Activated CD8-positive, alpha-beta memory T cell treated with anti-CD3 and anti-CD28 coated beads, Interleukin-2, amount 50 U/mL, for 24 hours (primary cell): ENCODE data around the gene MICAL1.
"Not testable (repeated sequence)": the region's sequence is repeated elsewhere in the genome, so short reads cannot be mapped to it uniquely, and the experiment has no call there.

Experiments used
- DNase-seq: peaks from one replicate; pipeline ENCODE4 v3.0.0-alpha.2; 2020; ENCODE audit errors: extremely low read depth

Gene MICAL1

DNA sequence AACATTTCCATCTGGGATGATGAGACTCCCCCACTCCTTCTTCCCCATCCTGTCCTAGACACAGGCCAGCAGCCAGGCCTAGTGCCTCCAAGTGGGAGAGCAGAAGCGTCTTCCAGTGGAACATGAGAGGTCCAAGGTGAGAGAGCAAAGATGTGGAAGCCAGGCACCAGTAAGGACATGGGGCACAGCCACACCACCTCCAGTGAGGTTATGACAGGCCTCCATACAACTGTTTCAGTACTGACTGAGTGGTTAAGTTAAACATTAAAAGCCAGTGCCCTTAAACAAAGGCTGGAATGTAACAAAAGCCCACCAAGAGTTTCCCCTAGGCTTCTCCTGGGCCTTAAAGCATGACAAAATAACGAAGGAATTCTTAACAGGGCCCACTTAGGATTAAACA, 22.2 kb upstream of the MICAL1 start:
- no peak for DNase-seq

DNA sequence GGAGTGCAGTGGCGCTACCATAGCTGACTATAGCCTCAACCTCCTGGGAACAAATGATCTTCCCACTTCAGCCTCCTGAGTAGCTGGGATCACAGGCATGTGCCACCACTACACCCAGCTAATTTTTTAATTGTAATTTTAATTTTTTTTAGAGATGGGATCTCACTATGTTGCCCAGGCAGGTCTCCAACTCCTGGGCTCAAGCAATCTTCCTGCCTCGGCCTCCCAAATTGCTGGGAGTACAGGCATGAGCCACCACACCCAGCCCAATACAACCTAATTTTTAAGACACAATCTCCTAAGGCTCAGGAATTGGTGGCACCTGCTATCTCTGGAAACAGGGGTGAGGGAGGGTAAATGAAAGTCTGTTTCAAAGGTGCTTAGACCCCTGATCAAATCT, 21.6 kb upstream of the MICAL1 start:
- no peak for DNase-seq

DNA sequence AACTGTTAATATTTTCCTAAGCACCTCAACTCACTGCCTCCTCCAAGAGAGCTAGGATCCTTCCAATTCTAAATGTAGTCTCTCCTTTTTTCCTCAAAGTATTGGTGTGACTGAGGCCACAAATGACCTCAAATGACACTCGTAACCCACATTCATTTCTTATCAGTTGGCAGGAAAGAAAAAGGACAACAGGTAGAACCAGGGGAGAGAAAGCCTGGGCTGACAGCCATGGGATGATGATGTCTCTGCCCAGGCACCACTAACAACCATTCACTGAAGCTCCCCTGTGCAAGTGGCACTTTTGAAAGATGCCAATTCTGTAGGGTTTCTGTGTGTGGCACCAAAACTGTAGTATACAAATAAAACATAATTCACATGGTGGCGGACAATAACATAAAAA, 20.1 kb upstream of the MICAL1 start:
- no peak for DNase-seq

DNA sequence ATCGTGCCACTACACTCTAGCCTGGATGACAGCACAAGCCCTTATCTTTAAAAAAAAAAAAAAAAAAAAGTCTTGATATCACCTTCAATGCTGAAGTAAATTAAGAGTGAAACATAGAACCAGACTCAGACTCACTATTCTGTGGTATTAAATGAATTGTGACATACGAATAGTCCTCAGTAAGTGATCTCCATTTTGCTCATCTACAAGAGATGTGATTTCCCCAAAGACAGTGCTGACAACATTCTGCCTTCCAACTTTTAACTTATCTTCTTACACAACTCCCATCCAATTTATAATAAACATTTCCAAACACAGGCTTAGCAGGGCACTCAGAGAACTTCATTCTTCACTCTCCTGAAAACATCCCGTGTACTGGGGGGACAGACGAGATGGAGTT, 19.4 kb upstream of the MICAL1 start:
- DNase-seq, result no peak

DNA sequence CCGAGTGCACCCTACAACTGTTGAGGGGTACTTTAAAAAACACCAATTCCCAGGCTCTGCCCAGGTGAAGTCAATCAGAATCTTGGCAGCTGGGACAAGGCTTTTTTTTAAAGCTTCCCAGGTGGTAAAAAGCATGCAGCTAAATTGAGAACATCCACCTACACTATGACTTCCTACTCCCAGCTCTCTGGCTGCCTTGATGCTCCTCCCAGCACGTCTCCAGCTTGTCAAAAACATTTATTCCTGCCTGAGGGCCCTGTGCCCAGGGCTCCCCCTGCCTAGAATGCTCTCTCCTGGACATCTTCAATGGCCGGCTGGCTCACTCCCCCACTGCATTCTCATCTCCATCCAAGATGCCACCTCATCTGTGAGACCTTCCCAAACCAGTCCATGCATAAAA, 17.5 kb upstream of the MICAL1 start:
- no peak for DNase-seq

DNA sequence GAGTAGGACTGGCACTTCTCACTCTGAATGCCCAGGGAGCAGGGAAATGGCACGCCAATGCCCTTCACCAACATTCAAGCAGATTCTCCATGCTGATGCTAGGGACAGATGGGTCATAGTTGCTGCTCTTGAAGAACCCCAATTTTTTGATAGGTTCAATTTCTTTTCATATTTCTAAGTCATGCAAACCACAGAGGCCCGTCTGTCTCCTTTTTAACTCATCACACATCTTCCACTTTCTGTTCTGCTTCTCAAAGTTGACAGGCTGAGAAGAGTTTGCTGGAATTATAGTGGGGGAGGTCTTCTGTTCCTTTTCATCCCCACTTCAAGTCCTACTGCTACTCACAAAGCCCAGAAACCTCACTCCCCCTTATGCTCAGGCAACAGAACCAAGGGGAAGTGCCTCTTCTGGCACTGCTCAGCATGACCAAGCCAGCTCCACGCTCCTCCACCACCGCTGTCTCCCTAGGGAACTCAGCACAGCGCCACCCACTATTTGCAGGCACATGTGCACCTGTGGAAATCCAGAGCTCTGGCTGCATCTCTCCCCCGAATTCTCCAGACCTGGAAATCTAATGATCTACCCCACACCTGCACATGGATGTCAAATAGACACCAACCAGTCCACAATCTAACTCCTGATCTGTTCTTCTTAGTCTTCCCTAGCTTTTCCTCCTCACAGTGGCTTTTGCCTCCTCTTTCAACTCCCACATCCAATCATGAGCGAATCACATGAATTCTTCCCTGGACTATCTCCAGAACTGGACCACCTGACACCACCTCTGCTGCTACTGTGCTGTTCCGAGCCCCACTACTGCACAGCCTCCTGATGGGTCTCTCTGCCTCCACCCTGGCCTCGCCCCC, 16.8 kb upstream of the MICAL1 start:
- no peak for DNase-seq

DNA sequence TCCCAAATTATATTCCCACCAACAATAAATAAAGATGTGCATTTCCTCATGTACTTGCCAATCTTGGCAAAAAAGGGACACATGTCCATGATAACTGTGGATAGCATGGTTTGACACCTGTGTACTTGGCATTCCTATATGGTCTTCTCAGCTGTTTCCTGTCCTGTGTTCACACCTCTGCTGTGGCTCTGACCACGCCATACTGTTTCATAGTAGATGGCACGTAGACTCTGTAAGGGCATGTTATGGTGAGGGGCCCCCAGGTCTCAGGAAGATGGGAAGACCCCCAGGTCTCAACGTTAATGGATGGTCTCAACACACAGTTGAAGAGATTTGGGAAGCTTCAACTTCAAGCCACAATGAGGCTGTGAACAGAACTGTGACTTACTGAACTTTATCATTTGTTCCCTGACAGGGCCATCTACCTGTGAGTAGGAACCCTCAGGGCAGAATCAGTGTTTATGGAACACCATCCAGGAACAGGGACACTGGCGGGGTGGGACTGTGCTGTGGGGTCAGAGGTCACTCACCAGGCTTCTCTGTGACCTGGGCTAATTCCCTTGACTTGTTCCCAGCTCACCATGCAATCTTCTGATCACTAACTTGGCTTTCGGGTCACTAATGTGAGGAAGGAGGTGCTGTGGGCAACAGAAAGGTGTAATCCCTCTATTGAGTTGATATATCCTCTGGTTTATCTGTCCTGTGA, 15.7 kb upstream of the MICAL1 start:
- DNase-seq, result no peak

DNA sequence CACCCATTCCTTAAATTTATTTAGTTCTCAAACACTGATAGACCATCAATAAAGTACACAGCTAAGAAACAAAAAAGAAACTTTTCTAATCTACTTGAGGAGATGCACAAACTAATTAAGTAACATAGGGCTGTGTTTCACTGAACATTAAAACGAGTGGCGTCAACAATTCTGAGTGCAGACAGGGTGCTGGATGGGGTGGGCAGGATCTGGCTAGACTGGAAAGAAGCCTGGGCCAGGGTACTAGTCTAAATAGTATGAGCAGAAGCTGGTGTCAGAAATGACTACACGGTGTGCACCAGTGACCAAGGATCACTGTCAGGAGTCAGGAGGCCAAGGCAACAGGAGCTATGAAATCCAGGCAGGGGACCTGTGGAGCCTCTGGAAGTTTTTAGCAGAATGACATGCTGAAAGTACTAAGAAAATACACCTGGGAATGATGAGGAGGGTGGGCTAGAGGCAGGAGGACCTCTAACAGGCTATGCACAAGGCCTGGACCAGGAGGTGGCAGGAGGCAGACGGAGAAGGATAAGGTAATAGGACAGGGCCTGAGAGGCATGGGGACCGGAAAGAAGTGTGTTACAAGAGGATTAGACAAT, 14.1 kb upstream of the MICAL1 start:
- DNase-seq, result no peak

DNA sequence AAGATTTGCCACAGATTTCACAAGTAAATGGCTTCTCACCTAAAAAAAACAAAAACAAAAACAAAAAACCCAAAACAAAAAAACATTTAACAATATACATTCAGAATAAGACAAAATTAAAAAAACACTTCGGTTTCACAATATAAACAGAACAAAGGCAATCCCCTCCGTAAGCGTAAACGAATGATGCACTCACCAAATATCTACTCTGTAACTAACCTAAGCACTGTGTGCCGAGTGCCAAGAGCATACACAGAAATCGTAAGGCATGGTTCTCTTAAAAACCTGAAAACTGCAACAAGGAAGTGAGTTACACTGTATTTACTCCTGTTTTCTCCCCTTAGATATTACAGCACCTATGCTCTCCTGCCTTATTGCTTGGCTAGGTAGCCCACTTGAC, 12.1 kb upstream of the MICAL1 start:
- DNase-seq, result no peak

DNA sequence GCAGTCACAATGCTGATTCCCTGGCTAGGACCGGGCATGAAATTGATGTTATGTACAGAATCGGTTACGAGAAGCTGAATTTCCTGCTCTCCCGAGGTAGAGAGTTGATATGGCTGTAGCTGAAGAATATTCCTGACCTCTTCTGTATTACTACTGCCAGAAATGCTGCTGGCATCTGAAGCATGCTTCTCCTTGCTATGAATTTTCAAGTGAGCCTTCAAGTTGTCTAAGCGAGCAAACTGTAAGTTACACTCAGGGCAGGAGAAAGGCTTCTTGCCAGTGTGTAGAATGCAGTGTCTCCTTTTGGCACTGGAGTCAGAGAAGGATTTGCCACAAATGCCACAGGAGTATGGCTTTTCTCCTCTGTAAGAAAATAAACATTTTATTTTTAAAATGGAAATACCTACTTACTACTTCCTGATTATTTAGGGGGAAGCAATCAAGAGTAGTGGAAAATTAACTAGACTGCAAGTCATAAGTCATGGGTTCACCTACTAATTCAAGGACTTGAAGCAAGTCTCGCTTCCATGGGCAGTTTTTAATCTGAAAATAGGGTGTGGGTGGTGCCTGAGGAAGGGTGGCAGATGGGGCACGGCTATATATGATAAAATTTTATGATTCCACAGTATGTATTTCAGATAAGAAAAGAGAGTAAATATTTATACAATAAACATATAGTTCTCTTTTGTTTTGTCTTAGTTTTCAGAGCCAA, 10.8 kb upstream of the MICAL1 start:
- no peak for DNase-seq

DNA sequence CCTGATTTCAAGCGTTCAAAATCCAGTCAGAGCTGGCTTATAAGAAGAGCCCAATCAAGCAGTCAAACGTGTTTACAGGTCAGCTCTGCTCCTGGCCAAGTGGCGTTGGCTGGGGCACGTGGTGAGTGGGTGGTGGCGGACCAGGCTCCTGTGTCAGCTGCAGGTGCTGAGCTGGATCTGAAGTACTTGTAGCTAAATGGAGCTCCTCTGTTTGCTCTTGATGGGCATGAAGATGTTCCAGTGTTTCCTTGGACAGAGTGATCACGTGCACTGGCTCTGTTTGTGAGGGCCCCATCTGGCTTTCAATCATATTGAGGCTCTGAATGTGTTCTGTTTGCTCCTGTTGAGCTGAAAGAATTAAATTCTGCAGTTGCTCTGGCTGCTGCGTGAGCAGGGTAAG, 10.2 kb upstream of the MICAL1 start:
- no peak for DNase-seq

DNA sequence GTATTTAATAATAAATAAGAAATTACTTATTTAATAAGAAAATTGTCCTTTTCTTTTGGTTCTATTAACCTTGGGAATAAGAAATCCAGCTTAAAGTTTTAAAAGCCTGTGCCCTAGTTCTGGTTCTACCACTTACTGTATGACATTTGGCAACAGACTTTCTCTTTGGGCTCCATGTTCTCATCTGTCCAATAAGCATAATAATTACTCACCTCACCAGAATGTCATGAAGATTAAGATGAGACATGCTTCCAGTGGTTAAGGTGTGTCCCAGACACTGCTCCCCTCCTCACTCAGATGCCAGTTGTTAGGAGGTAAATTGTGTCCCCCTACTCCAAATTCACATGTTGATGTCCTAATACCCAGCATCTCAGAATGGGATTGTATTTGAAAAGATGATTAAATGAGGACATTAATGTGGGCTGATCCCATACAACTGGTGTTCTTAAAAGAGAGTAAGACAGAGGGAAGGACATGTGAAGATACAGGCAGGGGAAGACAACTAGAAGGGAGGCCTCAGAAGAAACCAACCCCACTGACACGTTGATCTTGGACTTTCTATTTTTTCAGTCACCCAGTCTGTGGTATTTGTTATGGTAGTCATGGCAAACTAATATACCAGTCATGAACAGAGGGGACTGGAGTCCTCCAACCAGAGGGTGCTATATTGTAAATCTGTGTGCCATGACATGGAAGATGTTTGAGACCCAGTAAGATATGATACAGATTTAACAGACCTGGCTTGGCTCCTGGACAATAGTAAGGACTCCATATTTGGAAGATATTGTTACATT, 6.4 kb upstream of the MICAL1 start:
- DNase-seq, result no peak

DNA sequence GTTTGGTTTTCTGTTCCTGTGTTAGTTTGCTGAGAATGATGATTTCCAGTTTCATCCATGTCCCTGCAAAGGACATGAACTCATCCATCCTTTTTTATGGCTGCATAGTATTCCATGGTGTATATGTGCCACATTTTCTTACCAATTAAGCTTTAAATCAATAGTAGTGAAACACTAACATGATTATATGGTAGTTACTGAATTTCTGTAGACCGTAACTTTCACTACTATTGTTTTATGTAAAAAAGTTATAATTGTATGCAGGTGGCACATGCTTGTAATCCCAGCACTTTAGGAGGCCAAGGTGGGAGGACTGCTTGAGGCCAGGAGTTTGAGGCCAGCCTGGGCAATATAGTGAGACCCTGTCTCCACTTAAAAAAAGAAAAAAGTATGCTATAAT, 5.6 kb upstream of the MICAL1 start:
- not testable (repeated sequence) for DNase-seq

DNA sequence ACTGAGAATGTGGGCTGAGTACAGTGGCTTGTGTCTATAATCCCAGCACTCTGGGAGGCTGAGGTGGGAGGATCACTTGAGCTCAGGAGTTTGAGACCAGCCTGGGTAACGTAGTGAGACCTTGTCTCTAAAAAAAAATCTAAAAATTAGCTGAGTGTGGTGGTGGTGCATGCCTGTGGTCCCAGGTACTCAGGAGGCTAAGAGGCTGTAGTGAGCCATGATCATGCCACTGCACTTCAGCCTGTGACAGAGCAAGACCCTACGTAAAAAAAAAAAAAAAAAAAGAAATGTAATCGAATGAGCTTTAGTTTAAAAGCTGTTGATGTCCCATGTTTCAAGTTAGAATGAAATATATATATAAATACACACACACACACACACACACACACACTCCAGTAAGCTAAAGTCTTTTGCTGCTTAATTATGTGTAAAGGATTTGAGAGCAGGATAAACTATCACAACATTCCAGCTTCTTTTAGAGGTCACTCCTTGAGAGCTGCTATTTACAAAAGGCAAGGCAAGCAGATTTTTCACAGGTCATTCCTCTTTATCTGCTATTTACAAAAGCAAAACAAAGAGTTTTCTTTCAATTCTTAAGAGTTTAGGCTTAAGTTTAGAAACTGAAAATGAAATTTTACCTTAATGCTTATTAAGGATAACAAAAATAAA, 4.7 kb upstream of the MICAL1 start:
- DNase-seq, result no peak

DNA sequence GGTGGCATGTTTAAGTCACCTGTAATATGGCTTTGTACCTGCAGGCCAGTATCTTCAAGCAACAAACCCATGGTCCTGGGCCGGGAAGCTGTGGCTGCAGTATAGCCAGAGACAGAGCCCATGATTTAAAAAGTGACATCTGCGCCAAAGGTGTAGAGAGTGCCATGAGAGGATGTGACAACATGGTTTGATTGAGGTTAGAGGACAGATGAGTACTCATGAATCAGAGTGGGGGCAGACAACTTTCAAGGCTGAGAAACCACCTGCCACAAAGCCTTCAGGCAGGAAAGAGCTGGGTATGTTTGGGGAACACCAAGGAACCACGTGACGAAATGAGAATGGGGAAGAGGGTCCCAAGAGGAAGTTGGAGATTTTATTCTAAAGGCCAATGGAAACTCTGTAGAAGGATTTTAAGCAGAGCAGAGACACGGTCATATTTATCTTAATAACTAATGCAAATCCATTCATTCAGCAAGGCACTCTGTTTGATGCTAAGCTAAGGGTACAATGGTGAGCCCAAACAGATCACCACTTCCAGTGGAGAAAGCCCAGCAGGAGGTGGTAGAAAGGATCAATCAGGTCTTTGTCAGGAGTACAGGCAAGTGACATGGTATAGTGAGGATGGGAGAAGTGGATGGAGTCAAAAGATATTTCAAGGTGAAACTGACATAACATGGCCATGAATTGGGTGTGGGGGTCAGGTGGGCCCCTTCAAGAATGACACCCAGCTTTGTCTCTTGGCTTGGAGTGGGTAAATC, 3.4 kb upstream of the MICAL1 start:
- DNase-seq, result peak; percentile 13

DNA sequence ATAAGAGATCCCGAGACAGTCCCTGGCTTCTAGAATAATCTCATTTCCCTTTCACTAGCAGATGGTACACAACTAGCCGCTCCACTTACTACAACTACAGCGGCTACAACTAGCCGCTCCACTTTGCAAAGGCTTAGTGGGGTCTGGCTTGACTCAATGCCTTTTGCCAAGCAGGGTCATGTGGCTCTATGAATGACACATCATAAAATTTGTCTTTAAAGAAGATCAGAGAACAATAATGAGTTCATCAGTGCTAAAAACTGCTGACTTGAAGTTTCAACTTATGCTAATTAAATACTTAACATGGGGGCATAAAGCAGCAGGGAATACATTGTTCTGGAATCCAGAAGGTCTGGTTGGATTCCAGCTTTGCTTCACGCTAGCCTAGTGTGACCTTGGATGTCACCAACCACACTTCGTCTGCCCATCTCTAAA, 2.0 kb upstream of the MICAL1 start:
- no peak for DNase-seq

DNA sequence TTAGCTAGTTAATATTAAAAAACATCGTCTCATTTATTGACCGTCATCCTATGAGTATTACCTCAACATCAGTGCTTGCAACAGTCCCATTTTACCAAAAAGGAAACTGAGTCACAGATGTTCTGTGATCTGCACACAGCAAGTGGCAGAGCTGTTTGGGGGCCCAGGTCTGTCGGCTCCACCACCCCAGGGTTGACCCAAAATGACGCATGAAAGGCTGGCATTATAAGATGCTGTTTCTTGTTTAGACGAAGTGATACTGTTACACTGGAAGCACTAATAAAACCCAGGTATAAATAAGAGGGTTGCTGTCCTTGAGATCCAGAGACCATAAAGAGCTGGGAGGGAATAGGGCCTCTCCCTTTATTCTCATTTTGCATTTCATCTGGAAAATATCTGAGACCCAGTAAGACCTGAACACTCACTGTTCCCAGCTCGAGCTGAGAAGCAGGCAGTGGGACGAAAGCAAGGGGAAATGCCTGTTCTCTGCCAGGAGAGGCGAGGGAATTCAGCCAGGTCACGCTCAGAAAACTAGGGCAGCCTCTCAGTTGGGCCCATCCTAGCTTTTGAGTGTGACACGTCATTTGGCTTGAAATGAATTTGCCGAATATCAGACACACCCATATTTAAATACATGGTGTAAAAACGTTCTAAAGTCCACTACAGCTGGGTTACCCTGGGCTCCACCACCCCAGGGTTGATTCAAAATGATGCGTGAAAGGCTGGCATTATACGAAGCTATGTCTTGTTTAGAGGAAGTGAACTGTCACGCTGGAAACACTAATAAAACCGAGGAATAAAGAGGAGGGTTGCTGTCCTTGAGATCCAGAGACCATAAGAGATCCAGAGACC, 1.4 kb upstream of the MICAL1 start:
- no peak for DNase-seq

DNA sequence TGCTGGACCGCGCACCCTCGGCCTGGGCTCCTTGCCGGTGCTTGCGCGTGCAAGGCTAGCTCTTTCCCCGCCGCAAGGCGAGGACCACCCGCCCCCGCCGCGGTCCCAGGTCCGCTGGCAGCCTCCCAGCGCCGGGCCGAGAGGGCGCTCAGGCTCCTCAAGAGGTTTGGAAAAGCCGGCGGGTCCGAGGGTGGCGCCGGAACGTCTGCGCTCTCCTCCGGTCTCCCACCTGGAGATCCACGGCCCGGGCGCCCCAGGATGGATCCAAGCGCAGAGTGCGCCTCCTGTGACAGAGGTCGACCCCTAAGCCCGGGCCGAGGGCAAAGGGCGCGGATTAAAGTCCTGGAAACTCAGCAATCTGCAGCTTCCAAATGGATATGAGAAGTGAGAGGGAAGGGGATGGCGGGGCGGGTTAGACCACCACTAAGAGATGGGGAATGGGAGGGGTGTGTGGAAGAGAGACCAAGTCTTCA, 575 bp upstream of the MICAL1 start:
- no peak for DNase-seq
